Middle frontal gyrus (tissue), 1 donor: ENCODE measurements around the gene HOXD9.

Experiments used
- DNase-seq: peaks from one replicate; pipeline ENCODE4 v3.0.0-alpha.2; 2015; ENCODE audit warnings: low spot score; ENCODE audit errors: extremely low spot score

HOXD9 gene

DNA sequence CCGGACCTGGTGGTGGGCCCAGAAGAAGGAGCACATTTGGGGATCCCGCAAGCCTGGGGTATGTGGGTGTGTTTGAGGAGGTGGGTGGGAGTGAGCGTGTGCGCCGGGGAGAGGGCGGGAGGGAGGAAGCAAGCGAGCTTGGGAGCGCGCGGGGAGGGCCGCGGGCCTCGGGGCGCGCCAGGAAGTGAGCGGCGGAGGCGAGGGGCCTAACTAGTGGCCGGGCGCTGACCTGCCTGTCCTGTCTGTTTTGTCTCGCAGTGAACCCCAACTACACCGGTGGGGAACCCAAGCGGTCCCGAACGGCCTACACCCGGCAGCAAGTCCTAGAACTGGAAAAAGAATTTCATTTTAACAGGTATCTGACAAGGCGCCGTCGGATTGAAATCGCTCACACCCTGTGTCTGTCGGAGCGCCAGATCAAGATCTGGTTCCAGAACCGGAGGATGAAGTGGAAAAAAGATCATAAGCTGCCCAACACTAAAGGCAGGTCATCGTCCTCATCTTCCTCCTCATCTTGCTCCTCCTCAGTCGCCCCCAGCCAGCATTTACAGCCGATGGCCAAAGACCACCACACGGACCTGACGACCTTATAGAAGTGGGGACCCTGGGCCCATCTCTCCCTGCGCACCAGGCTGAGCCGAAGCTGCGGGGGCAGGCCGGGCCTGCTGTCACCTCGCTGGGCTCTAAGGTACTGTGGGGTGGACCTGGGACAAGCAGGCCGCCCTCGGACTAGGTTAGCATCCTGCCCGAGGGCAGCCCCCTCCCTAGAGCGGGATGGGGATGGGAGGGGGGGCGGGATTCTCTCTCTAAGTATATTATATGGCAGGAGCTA, 30.0 kb downstream of the HOXD9 start:
- no peak for DNase-seq

DNA sequence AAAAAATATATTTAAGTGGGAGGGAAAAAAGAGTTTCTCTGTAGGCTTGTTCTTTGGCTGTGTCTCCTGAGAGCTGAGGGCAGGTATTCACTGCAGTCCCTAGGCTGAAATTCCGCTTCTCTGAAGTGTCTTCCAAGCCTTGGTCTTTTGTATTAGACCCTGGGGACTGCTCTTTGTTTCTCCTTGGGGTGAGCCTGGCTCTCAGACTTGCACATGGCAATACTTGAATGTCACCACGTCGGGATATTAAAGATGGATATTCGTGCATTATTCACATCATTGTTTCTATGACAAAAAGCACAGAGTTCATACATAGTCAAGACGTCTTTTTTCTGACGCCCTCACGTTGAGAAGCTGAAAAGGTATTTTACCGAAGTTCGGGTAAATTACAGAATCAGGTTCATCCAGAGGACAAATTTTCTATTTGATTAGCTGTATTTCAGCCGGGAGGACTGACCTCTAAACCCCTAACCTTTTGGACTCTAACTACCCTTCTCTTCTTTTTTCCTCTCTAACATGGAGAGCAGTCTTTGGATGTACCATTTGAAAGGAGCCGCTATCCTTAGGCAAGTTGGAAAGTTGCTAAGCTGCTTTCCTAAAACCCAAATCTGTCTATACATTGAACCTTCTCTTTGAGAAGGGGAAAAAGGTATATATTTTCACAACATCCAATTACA, 32.2 kb downstream of the HOXD9 start:
- DNase-seq: no peak

DNA sequence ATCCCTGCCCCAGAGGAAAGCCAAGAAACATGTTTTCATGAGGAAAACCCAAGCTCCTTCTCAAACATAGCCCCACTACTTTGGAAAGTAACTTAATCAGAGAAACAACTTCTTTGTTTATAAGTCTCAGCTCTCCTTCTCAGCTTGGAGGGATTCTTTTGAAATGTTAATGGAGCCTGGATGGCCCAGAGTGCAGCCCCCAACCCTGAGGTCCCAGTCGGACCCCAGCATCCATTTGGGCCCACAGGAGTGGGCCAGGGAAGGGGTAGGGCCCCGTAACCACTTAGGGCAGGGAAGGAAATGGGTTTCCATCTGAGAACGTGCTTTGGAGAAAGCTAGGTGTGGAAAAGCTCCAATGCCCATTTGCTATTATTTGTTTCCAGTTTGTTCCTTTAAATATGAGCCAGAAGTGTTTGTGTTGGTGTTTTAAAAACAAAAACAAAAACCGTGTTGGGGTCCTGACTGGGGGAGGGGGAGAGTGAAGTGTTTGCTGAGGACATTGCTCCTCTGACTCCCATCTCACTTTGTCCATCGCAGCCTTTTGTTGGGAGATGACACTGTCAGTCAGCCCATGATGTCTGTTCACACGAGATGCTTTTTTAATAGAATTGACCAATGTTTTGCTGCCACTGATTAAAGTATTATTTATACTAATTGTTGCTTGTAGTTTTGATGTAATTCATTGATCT, 33.0 kb downstream of the HOXD9 start:
- no peak for DNase-seq

DNA sequence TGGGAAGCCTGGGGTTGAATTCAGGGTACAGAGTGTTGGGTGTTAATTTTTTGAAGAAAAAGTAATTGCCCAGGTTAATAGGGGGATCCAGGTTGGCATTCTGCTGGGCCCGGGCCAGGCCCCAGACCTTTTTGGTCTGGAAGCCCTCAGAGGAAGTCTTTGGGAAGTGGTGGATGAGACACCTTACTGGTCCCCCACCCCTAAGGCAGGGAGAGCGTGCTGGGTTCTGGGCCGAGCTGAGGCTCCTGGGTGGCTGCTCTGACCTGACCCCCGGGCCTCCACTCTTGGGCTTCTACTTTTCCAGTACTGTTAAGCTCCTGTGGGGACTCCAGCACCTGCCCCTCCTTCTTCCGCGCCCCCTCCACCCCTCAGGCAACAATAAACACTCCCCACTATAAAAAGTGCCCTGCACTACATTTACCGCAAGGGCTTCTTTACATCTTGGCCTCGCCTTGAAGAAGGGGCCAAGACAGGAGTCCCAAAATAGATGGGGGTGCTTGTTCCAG, 33.8 kb downstream of the HOXD9 start:
- no peak for DNase-seq

DNA sequence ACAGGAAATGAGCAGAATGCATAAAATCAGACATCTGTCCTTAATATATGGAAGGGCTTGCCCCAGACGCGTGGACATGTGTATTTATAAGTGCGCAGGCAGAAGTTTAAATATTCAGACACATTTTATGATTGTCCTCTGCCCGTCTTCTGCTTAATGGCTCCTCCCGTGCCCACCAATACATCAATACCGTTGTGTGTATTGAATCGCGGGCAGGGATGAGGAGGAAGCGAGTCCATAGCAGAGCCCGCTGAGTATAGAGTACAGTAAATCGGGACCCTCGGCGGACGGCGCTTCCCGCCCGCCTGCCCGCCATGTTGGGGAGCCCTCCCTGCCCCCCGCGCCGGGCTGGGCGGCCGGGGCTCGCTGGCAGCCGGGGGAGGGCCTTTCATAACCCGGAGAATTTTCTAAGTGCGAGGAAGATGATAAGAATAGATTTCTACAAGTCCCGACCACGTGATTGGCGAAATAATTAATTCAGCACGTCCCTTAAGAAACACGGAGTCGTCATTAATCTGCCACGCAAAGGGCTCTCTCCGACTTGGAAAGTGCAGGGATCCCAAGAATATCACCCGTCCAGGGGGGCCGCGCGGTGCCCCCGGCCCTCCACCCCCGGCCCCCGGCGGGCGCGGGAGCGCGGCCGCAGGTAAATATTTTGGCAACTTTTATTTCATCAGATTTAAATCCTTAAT, 34.4 kb downstream of the HOXD9 start, which contains the start of gene HOXD3:
HOXD3 (plus strand) TSS at position 501 of the 692 bp plus-strand sequence. CDS start 11,808 bp downstream, outside the sequence.
- DNase-seq: no peak

DNA sequence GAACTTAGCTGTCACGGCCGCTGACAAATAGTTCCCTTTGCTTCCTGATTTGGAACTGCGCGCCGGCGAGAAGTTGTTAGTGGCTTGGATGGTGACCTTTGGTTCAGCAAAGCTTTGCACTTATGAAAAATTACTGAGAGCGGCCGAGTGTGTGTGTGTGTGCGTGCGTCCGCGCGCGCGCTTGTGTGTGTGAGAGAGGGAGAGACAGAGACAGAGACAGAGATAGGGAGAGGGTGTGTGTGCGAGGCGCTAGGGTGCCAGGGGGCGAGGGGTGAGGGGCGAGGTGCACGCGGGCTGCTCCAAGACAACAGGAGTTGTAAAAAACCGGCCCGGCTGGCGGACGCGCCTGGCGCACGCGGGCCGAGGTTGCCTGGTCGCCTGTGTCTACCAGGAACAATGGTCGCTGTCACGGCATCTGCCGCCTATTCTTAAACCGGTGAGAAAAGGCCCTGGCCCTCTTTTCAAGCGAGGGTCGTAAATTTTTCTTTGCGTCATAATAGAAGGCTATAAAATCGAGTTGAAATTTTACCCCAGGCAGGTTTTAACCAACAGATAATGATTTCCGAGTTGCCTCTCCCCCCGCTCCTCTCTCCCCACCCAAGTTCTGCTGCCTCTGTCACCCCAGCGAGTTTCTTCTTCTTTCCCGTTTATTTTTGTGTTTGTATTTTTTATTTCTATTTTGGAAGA, 35.1 kb downstream of the HOXD9 start:
- no peak for DNase-seq

DNA sequence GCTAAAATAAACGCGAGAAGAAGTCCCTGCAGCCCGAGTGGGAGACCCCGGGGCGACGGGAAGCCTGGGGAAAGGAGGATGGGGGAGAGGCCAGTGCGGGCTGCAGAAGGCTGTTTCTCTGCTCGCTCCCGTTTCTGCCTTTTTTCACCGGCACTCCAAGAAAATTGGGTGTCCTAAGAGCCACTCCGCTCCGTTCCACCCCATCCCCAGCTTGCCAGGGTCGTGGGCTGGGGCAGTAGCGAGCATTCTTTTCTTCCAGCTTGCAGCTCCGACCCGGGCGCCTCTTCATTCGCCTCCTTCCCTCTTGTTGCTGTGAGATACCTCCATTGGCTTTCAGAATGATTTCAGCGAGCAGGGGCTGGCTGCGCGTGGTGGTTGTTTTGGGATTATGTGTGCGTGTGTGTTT, 35.7 kb downstream of the HOXD9 start:
- DNase-seq: no peak

DNA sequence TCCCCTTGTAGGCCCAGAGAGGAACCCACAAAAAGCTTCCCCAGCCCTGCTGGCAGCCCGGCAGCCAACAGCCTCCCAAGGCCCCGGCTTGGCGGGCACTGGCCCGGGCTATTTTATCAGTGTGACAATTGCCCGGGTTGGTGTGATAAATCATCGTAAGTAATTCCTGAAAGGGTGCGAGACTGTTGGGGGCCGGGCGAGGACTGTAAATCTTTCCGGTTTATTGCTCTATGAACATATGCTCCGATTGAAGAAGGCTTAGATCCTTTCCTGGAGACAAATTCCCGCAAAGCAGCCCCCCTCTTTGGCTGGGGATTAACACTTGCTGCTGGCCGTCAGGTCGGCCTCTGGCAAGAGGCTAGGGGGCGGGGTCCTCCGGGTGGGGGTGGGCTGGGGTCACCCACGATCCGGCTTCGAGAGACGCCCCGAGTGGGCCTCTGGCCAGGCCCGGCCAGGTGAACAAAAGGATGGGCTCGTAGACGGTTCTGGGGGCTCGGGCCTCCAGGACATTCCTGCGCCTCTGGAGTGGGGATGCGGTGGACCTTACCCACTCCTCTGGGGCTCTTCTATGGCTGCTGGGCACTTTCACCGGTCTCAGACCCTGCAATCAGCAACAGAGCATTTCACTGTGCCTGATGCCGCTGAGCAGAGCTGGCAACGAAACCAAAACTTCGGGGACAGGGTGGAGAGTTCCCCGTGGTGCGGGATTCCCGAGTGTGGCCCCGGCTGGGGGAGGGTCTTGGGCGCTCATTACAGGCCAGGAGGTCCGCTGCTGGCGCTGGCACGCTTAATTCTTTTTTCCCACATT, 36.5 kb downstream of the HOXD9 start:
- no peak for DNase-seq

DNA sequence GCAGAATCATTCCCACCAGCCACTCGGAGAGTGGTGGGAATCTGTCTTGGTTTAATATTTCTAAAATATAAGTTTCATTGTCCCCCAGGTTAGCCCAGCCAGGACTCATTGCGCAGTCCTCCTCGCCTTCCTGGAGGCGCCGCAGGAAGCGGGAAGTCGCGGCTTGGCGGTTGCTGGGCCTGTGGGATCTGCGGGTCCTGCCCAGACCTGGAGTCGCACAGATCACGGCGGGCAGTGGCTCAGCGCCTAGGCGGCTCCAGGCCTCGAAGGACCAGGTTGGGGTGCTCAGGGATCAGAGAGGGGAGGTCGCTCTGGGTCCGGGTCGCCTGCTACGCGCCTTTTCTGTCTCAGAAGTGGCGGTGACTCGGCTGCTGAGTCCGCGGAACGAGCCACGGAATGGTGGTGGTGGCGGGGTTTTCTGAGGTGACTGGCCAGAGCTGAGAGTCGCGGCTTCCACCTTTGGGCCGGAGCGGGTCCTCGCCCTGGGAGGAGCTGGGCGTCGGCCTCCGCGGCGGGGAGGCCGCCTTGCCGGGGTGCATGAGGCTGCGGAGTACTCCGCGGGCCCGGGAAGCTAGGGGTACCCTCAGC, 37.2 kb downstream of the HOXD9 start:
- no peak for DNase-seq

DNA sequence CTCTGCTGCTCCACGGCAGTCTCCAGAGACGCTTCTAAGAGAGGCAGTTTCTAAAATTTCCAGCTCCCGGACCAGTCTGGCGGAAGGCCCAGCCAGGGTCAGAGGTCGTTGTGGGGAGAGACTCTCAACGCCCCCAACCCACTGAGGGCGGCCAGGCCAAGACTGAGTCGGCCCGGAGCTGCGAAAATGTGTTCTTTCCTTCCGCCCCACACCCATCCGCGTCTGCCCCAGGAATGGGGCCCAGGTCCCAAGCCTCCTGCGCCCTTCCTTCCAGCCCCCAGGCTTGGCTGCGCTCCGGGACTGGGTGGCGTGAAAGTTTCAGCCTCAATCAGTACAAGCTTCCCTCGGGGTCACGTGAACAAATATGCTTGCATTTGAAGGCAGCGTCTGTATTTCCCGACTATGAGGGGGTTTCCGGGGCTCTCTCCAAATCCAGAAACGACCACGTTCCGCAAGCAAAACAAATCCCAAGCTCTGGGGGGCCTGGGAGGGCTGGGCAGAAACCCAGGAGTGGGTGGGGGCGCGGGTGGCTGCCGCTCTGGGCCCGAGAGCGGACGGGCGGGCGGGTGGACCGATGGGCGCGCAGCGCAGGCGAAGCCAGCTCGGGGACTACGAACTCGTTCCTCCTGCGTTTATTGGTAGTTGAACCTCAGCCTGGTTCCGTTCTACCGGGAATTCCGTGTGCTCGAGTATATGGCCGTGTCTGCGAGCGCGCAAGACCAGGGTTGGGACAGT, 37.9 kb downstream of the HOXD9 start:
- DNase-seq: no peak

DNA sequence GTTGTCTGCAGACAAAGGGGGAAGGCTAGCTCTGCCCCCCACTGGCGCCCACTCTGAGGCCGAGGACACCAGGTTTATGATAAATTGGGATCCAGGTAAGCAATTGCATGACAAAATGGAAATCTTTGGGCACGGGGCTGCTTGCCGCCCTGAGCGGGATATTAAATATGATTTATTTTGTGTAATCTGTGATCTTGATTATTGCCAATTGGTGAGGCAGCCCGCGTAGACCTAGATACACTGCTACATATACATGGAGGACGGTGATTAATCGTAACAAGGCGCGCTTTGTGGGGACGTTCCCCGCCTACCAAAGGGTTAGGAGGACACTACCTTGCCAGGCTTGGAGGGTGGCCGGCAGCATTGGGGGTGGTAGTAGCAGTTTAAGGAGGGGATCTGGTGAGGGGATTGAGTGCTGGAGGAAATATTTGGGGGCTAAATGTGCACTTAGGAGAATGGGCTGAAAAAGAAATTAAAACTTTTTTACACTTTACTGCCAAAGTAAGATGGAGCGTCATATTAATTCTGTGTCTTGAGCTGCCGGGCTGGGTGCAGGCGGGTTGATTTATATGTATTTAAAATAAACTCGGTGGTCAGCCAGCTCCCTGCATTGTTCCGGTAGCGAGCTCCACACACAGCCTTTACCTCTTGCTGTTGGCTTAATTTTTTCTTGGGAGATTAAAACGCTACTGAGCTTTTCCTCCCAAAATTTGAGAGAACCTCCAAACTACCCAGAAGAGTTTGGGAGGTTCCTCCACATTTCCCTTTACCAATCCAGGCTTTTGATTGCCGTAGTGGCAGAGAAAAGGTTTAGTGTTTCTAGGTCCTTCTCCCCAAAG, 38.7 kb downstream of the HOXD9 start:
- DNase-seq: no peak

DNA sequence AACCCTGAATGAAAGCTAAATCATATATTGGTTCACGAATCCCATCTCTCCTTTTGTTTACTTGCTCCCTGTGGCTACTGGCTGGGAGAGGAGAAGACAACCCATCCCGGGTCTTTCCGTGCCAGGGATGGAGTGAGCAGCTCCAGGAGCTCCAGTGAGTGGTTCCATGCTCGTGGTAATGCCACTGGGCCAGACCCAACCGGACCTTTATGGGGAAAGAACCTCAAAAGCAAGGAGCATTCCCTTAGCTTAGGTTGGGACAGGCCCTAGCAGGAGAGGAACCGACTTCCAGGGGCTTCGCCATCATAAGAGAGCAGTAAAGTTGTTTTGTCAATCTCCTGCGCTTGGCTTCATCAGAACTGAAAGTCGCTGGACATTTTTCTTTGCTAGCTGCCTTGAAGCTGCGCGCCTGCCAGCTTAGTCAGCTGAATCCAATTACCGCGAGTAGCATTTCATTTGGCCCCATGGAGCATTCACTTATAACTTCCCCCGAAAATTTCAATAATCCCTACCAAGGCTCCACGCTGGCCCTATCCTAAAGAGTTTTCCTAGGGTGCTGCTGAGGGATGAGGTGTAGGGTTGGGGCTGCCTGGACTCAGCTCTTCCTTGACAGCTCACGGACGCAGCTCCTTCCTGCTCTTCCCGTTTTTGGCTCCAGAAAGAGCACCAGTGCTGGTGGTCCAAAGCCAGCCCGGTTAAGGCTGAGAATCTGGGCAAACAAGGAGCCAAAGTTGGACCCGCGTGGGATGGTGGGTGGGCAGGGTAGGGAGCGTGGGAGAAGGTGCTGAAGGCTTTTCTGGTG, 39.5 kb downstream of the HOXD9 start:
- no peak for DNase-seq

DNA sequence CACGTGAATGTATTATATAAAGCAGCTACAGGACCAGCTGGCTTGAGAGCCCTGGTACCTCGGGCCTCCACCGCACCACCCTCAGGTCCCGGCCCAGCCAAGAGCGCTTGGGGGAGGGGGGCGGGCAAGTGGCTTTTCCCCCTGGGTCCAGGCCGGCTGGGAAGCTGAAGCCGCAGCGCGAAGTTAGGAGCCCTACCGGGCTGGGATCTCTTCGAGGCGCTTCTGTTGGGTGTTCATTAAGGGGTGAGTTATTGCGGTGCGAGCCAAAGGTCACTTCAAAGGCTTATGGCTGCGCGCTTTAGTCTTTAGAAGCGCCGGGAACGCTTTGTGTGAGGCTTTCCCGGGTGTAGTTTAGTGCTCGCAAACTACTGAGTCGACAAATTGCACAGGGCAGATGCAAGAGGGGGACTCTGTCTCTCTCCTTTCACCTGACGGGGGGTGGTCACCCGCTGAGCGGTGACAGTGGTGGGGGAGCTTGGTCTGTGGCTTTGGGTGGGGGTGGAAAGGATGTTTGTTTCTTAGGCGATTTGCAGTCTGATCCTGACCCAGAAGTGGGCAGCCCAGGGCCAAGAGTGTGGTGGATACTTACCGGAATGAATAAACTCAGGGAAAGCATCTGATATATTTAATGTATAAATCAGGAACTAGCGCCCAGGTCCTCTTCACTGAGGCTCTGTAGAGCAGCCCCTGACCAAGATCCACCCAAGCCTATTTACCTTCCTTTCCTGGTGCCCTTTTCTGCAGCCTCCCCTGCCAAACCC, 40.6 kb downstream of the HOXD9 start:
- DNase-seq: no peak

DNA sequence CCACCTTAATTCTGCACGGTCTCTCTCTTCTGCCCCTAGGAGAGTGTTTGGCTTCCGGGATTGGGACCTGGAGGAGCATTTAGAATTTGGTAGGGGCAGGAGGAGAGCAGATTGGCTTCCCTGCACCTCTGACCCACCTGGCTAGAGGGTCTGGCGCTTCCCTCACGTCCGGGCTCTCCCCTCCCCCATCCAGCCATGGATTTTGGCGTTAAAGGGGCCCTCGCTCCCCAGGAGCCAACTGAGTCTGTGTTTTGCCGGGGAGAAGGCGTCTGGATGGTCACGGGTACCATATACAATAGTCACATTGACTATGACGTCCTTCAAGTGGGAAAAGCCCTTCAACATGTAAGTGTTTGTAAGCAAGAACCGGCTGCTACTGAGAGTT, 41.1 kb downstream of the HOXD9 start:
- DNase-seq: no peak

DNA sequence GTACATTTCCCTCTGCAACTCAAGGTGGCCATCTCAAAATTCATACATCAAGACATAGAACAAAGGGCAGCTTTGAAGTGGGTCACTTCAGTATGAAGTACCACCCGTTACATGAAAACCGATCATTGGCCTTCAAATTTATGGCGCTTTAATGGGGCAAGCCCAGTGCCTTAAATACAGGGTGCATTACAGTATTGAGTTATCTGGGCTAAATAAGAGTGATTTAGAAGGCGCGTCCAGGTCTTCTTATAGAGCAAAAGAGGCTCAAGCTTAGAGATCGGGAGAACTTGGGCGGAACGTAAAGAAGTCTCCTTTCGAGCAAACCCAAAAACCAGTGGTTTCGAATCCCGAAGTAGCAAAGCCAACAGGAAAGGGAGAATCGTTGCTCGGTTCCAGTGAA, 41.7 kb downstream of the HOXD9 start:
- no peak for DNase-seq

DNA sequence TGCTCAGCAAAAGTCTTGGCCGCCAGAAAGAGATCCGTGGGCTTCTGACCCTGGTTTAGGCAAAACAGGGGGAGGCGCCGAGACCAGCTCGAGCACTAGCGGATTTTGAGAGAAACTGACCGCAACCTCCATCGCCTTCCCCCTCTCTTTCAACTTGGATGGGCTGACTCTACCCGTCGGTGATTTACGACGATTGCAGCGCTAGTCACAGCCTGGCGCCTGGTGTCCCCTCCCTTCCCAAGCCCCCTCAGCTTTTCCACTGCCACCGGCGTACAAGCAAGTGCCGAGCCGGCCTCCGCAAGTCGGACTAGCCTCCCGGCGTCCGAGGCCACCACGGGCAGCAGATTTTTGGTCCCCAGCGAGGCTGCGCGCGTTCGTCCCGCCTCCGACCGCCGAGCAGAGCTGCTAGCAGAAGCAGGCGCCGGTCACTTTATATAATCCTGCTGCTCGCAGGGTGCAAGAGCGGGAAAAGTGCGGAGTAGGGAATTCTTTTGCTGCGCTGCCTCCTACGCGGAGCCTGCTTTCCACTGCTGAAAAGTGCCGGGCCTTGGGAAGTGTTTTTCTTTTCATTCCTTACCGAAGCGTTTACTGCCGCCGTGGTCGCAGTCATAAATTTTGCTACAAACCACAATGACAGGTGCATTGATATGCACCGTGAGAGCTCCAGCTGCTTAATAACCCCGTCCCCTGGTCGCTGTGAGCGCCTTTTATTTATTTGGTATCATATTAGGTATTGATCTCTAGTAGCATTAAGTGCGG, 42.3 kb downstream of the HOXD9 start:
- DNase-seq: no peak
